ENCODE measurements around the gene AKAP12. TPM values are rescaled to one million over a fixed set of nuclear protein-coding genes. Genes with fewer than 3 reads are reported as not detected.

AKAP12 gene
- total RNA-seq, 1 experiment from 2014 or later, result 90.0 TPM

DNA sequence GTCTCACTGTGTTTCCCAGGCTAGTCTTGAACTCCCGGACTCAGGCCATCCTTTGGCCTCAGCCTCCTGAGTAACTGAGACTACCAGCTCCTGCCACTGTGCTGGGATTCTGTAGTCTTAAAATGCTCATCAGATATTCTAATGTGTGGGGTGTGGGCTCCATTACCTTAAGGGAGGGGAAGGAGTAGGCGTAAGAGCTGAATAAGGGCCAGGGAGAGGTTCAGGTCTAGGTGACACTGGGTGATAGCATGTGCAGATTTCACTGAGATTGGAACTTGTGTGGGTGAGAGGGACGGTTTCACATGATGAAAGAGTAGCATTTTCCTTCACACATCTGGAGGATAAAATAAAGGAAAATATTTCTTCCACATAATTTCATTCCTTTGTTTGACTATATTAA, 8.5 kb downstream of the AKAP12 start:
- no peak for TF ChIP-seq AR (CRISPR knock-in tag; IDR thresholded peaks at IDR 0.05)
- no peak for TF ChIP-seq ZNF317 (CRISPR knock-in tag; IDR thresholded peaks at IDR 0.05; ENCODE audit: borderline replicate concordance, low read depth)
- no peak for TF ChIP-seq E2F5 (CRISPR knock-in tag; IDR thresholded peaks at IDR 0.05)
- no peak for TF ChIP-seq FOXP1 (CRISPR knock-in tag; IDR thresholded peaks at IDR 0.05; ENCODE audit: borderline replicate concordance)
- TF ChIP-seq E2F4 (CRISPR knock-in tag; IDR thresholded peaks at IDR 0.05; ENCODE audit: borderline replicate concordance, low read depth), result no peak
- TF ChIP-seq, protein P1, sequence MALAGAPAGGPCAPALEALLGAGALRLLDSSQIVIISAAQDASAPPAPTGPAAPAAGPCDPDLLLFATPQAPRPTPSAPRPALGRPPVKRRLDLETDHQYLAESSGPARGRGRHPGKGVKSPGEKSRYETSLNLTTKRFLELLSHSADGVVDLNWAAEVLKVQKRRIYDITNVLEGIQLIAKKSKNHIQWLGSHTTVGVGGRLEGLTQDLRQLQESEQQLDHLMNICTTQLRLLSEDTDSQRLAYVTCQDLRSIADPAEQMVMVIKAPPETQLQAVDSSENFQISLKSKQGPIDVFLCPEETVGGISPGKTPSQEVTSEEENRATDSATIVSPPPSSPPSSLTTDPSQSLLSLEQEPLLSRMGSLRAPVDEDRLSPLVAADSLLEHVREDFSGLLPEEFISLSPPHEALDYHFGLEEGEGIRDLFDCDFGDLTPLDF (CRISPR knock-in tag; IDR thresholded peaks at IDR 0.05), result no peak
- TF ChIP-seq TCF7 (CRISPR knock-in tag; IDR thresholded peaks at IDR 0.05; ENCODE audit: low read depth), result no peak
- TF ChIP-seq, protein P2, sequence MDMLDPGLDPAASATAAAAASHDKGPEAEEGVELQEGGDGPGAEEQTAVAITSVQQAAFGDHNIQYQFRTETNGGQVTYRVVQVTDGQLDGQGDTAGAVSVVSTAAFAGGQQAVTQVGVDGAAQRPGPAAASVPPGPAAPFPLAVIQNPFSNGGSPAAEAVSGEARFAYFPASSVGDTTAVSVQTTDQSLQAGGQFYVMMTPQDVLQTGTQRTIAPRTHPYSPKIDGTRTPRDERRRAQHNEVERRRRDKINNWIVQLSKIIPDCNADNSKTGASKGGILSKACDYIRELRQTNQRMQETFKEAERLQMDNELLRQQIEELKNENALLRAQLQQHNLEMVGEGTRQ (CRISPR knock-in tag; IDR thresholded peaks at IDR 0.05), result no peak
- no peak for TF ChIP-seq FOXK1 (CRISPR knock-in tag; IDR thresholded peaks at IDR 0.05)
- TF ChIP-seq ETV6 (CRISPR knock-in tag; IDR thresholded peaks at IDR 0.05), result no peak
- TF ChIP-seq, protein P3, sequence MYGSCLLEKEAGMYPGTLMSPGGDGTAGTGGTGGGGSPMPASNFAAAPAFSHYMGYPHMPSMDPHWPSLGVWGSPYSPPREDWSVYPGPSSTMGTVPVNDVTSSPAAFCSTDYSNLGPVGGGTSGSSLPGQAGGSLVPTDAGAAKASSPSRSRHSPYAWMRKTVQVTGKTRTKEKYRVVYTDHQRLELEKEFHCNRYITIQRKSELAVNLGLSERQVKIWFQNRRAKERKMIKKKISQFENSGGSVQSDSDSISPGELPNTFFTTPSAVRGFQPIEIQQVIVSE (CRISPR knock-in tag; IDR thresholded peaks at IDR 0.05; ENCODE audit: borderline replicate concordance), result no peak
- no peak for TF ChIP-seq KAT7 (CRISPR knock-in tag; IDR thresholded peaks at IDR 0.05; ENCODE audit: borderline replicate concordance)
- TF ChIP-seq NFE2L1 (CRISPR knock-in tag; IDR thresholded peaks at IDR 0.05), result no peak
- TF ChIP-seq ZNF396 (CRISPR knock-in tag; IDR thresholded peaks at IDR 0.05; ENCODE audit: borderline replicate concordance), result no peak
- ATAC-seq, result no peak
- no peak for DNase-seq (ENCODE audit: low spot score)
- ChIA-PET CTCF (no interaction called here), POLR2A (interaction anchor here (0.7 kb wide), 1 partner anchor 45 kb away, joined by 3 read pairs; no protein-coding TSS in a partner anchor)
- no peaks in the 10 kb centered on the region for H3K27me3 Mint-ChIP-seq (ENCODE audit: low read depth)
- no peak overlapping the region for H3K4me3 Mint-ChIP-seq
- H3K36me3 Mint-ChIP-seq, result no peaks in the 10 kb centered on the region
- no peaks in the 10 kb centered on the region for H3K9me3 Mint-ChIP-seq
- peaks cover 12% of the 10 kb centered on the region for H3K4me1 Mint-ChIP-seq
- peak overlapping the region; percentile 32; the same call in 1 of the 2 replicates for H3K27ac Mint-ChIP-seq

GRCh38 chr6:151252634-151253033, 12.9 kb downstream of the AKAP12 start:
- no peak for ATAC-seq
- Mint-ChIP-seq H3K9me3 (no peaks in the 10 kb centered on the region), H3K36me3 (no peaks in the 10 kb centered on the region), H3K27me3 (ENCODE audit: low read depth) (no peaks in the 10 kb centered on the region), H3K4me1 (peaks cover 35% of the 10 kb centered on the region), H3K4me3 (no peak overlapping the region), H3K27ac (peak overlapping the region; percentile 55)
- POLR2A ChIA-PET, result no interaction called here
- no peak for DNase-seq (ENCODE audit: low spot score)
- CTCF ChIA-PET, result no interaction called here
- TF ChIP-seq, protein P2 (CRISPR knock-in tag; IDR thresholded peaks at IDR 0.05), result no peak
- TF ChIP-seq FOXJ3 (CRISPR knock-in tag; IDR thresholded peaks at IDR 0.05; ENCODE audit: borderline replicate concordance), result no peak
- TF ChIP-seq, protein P4, sequence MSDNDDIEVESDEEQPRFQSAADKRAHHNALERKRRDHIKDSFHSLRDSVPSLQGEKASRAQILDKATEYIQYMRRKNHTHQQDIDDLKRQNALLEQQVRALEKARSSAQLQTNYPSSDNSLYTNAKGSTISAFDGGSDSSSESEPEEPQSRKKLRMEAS (CRISPR knock-in tag; IDR thresholded peaks at IDR 0.05), result no peak
- no peak for TF ChIP-seq ZNF416 (CRISPR knock-in tag; IDR thresholded peaks at IDR 0.05)
- no peak for TF ChIP-seq IRF2 (CRISPR knock-in tag; IDR thresholded peaks at IDR 0.05; ENCODE audit: borderline replicate concordance, low read depth)
- no peak for TF ChIP-seq TP53 (CRISPR knock-in tag; IDR thresholded peaks at IDR 0.05)
- no peak for TF ChIP-seq ZBTB21 (CRISPR knock-in tag; IDR thresholded peaks at IDR 0.05; ENCODE audit: borderline replicate concordance)
- TF ChIP-seq, protein P5, sequence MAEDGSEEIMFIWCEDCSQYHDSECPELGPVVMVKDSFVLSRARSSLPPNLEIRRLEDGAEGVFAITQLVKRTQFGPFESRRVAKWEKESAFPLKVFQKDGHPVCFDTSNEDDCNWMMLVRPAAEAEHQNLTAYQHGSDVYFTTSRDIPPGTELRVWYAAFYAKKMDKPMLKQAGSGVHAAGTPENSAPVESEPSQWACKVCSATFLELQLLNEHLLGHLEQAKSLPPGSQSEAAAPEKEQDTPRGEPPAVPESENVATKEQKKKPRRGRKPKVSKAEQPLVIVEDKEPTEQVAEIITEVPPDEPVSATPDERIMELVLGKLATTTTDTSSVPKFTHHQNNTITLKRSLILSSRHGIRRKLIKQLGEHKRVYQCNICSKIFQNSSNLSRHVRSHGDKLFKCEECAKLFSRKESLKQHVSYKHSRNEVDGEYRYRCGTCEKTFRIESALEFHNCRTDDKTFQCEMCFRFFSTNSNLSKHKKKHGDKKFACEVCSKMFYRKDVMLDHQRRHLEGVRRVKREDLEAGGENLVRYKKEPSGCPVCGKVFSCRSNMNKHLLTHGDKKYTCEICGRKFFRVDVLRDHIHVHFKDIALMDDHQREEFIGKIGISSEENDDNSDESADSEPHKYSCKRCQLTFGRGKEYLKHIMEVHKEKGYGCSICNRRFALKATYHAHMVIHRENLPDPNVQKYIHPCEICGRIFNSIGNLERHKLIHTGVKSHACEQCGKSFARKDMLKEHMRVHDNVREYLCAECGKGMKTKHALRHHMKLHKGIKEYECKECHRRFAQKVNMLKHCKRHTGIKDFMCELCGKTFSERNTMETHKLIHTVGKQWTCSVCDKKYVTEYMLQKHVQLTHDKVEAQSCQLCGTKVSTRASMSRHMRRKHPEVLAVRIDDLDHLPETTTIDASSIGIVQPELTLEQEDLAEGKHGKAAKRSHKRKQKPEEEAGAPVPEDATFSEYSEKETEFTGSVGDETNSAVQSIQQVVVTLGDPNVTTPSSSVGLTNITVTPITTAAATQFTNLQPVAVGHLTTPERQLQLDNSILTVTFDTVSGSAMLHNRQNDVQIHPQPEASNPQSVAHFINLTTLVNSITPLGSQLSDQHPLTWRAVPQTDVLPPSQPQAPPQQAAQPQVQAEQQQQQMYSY (CRISPR knock-in tag; IDR thresholded peaks at IDR 0.05), result no peak
- TF ChIP-seq ZNF423 (CRISPR knock-in tag; IDR thresholded peaks at IDR 0.05), result no peak

All from WTC11 (cell line).